K562 (cell line): ENCODE results near the gene SLC25A2. TPM values are rescaled to one million over a fixed set of nuclear protein-coding genes. Genes with fewer than 3 reads are reported as not detected.

Experiments used
- ATAC-seq: fragments of 200-7000 bp; cut with Tn5 transposase; 3 replicates; pipeline ENCODE4 v1.9.1; 2020; ENCODE audit warnings: moderate library complexity
- BruUV-seq: library from RNA; stranded (reverse); fragments of 400-500 nt; replicated peaks from 2 replicates; lab custom pipeline; 2021; lab: Mats Ljungman, UMichigan
- CTCF ChIA-PET: fragments of 300-600 bp; formaldehyde crosslinking; extraction: SDS; loops from one replicate; lab custom pipeline; 2021; ENCODE audit warnings: low intra/inter-chr PET ratio; lab: Yijun Ruan, JAX
- POLR2A ChIA-PET: fragments of 300-600, 350-650 bp; sonication (Branson Sonifier 250); formaldehyde crosslinking; extraction: SDS; loops from one replicate; lab custom pipeline; 2021; ENCODE audit warnings: antibody characterized with exemption, inconsistent platforms; lab: Yijun Ruan, JAX
- DNase-seq, 4 experiments: peaks; one replicate each; pipeline versions ENCODE4 v3.0.0 to v3.0.0-alpha.2; 2011 to 2018; ENCODE audit warnings: low spot score in 3 of 4, mixed read lengths in 3 of 4; ENCODE audit errors: extremely low read depth in 1 of 4
- FAIRE-seq: peaks from 2 replicates; lab custom pipeline; 2011; peaks lifted over from hg19 to GRCh38; lab: Jason Lieb, UNC
- H2AFZ ChIP-seq: 2 replicates; pipeline ENCODE4 v1.6.0; 2011; ENCODE audit warnings: low read depth, low read length, control low read depth, inconsistent platforms
- H3K27ac ChIP-seq: fragments of 200-600 bp; 3 replicates; pipeline ENCODE4 v1.8.0; 2011; ENCODE audit warnings: low read depth, mild to moderate bottlenecking, control low read depth, inconsistent platforms, low read length, moderate library complexity, mixed read lengths; ENCODE audit errors: extremely low read depth
- H3K27me3 ChIP-seq, 2 experiments: fragments of 300-600 bp in 1 of 2; 2 replicates in 1 of 2; 3 replicates in 1 of 2; pipeline versions ENCODE4 v1.6.0 to v1.8.0; 2011; ENCODE audit warnings: inconsistent platforms in 2 of 2, low read length in 2 of 2, mild to moderate bottlenecking in 1 of 2, mixed read lengths in 1 of 2, moderate library complexity in 1 of 2; ENCODE audit not compliant: control insufficient read depth in 2 of 2, insufficient read depth in 2 of 2
- H3K36me3 ChIP-seq: fragments of 300-600 bp; 3 replicates; pipeline ENCODE4 v1.8.0; 2011; ENCODE audit warnings: mild to moderate bottlenecking, low read length, inconsistent platforms; ENCODE audit not compliant: control insufficient read depth, insufficient read depth
- H3K4me1 ChIP-seq, 2 experiments: fragments of 200-600 bp in 1 of 2; replicated peaks in 1 of 2; 2 replicates in 1 of 2; 3 replicates in 1 of 2; pipeline versions ENCODE4 v1.5.1 to v1.8.0; 2011; ENCODE audit warnings: inconsistent platforms in 2 of 2, low read length in 2 of 2, mild to moderate bottlenecking in 1 of 2, mixed read lengths in 1 of 2, moderate library complexity in 1 of 2; ENCODE audit not compliant: control insufficient read depth in 2 of 2, insufficient read depth in 2 of 2
- H3K4me2 ChIP-seq: 2 replicates; pipeline ENCODE4 v1.6.1; 2011; ENCODE audit warnings: low read length, control low read depth, inconsistent platforms, mixed read lengths; ENCODE audit not compliant: insufficient read depth
- H3K4me3 ChIP-seq: fragments of 200-600 bp; sonication (generic), shearing (Covaris generic); 2 replicates; pipeline ENCODE4 v1.5.1; 2016; ENCODE audit warnings: control low read depth, inconsistent platforms
- H3K79me2 ChIP-seq: fragments of 200-600 bp; 3 replicates; pipeline ENCODE4 v1.8.0; 2011; ENCODE audit warnings: low read length, inconsistent platforms; ENCODE audit not compliant: control insufficient read depth, insufficient read depth
- H3K9ac ChIP-seq, 2 experiments: 2 replicates each; pipeline versions ENCODE4 v1.6.0 to v1.6.1; 2011; ENCODE audit warnings: low read depth in 2 of 2, low read length in 2 of 2, control low read depth in 1 of 2, inconsistent platforms in 1 of 2, mild to moderate bottlenecking in 1 of 2, mixed read lengths in 1 of 2; ENCODE audit not compliant: insufficient read depth in 1 of 2
- H3K9me1 ChIP-seq: one replicate; pipeline ENCODE4 v1.6.0; 2011; ENCODE audit warnings: inconsistent platforms, mild to moderate bottlenecking, low read length, moderate library complexity; ENCODE audit not compliant: control insufficient read depth, insufficient read depth
- H3K9me3 ChIP-seq: replicated peaks from 2 replicates; pipeline ENCODE4 v1.5.1; 2011; ENCODE audit warnings: low read depth, low read length, inconsistent platforms; ENCODE audit not compliant: control insufficient read depth, insufficient read depth
- H4K20me1 ChIP-seq: replicated peaks from 2 replicates; pipeline ENCODE4 v1.6.1; 2011; ENCODE audit warnings: low read length, inconsistent platforms, mixed read lengths; ENCODE audit not compliant: control insufficient read depth, insufficient read depth
- CCAR2 ChIP-seq: fragments of 200-400 bp; formaldehyde crosslinking; IDR thresholded peaks from 2 replicates; pipeline ENCODE4 v1.6.1; 2017; ENCODE audit warnings: mild to moderate bottlenecking, low read depth, low read length
- JUNB ChIP-seq: fragments of 450-650 bp; formaldehyde crosslinking; conservative IDR thresholded peaks from 2 replicates; pipeline ENCODE4 v1.4.0; 2020; ENCODE audit warnings: mild to moderate bottlenecking
- PHB2 ChIP-seq: fragments of 450-650 bp; IDR thresholded peaks from 2 replicates; pipeline ENCODE4 v1.6.1; 2017; ENCODE audit warnings: low read depth
- POLR2B ChIP-seq: fragments of 450-650 bp; IDR thresholded peaks from 2 replicates; pipeline ENCODE4 v1.6.1; 2018; ENCODE audit warnings: low read depth; ENCODE audit not compliant: partially characterized antibody
- RAD21 ChIP-seq, 2 experiments: fragments of 250-450 bp in 1 of 2; fragments of 450-650 bp in 1 of 2; sonication (Bioruptor Pico) in 1 of 2; formaldehyde crosslinking in 1 of 2; IDR thresholded peaks in 1 of 2; conservative IDR thresholded peaks in 1 of 2; 2 replicates each; pipeline versions ENCODE4 v1.4.0 to v1.8.0; 2020 to 2022; ENCODE audit warnings: mild to moderate bottlenecking in 2 of 2, moderate library complexity in 1 of 2
- RBM25 ChIP-seq: fragments of 200-400 bp; formaldehyde crosslinking; IDR thresholded peaks from 2 replicates; pipeline ENCODE4 v1.6.1; 2018; ENCODE audit warnings: low read length, low read depth, moderate library complexity; ENCODE audit not compliant: severe bottlenecking
- SMC3 ChIP-seq: conservative IDR thresholded peaks from 2 replicates; pipeline ENCODE4 v1.6.1; 2011; ENCODE audit warnings: low read depth, low read length, improper control_type of control experiment; ENCODE audit not compliant: insufficient read depth
- SPI1 ChIP-seq: IDR thresholded peaks from 2 replicates; pipeline ENCODE4 v1.6.1; 2011; ENCODE audit warnings: low read depth, low read length, control low read depth, borderline replicate concordance
- ZNF324 ChIP-seq: fragments of 250-450 bp; sonication (Bioruptor Pico); IDR thresholded peaks from 2 replicates; pipeline ENCODE4 v1.4.0; 2020; ENCODE audit warnings: mild to moderate bottlenecking
- ZNF384 ChIP-seq: IDR thresholded peaks from 2 replicates; pipeline ENCODE4 v1.6.1; 2012; ENCODE audit warnings: low read depth, low read length, improper control_type of control experiment
- ZNF830 ChIP-seq: fragments of 250-450 bp; sonication (Bioruptor Pico); IDR thresholded peaks from 2 replicates; pipeline ENCODE4 v1.5.0; 2021; ENCODE audit warnings: mild to moderate bottlenecking
- WGBS: fragments of 100-300 bp; shearing (Covaris generic); methylation state at CpG from one replicate; pipeline ENCODE4 v1.1.6; 2016; ENCODE audit warnings: low coverage, mixed read lengths; ENCODE audit not compliant: insufficient coverage; ENCODE audit errors: missing lambda C conversion rate; 5-methylcytosine and 5-hydroxymethylcytosine counted together
- in situ Hi-C: fragments of 300-500 bp; cut with MboI; formaldehyde crosslinking; loops from 4 replicates; pipeline ENCODE4 v1.15.0; 2018; ENCODE audit warnings: inconsistent platforms, mixed read lengths
- intact Hi-C: fragments of 100-400 bp; cut with micrococcal nuclease; formaldehyde crosslinking; loops from 2 replicates; pipeline ENCODE4 v1.14.2; 2022
- polyA plus RNA-seq, 8 experiments: library from polyadenylated mRNA; depleted of rRNA in 4 of 8; stranded (reverse) in 5 of 8; unstranded in 3 of 8; fragments of >200 nt; fragmentation: Nextera tagmentation in 2 of 8; fragmentation: Illumina TruSeq in 1 of 8; extraction: Ambion mirVana in 2 of 8; extraction: Trizol in 1 of 8; gene quantifications; 2 replicates each; pipeline versions ENCODE4 v1.2.1 to v1.2.3, GENCODE V29; 2011 to 2014; ENCODE audit warnings: inconsistent platforms in 1 of 8, missing spikeins in 1 of 8
- total RNA-seq, 7 experiments: library from RNA; depleted of rRNA in 6 of 7; stranded (reverse); fragments of >200 nt in 6 of 7; fragmentation: Illumina TruSeq in 2 of 7; extraction: Trizol in 2 of 7; gene quantifications; 2 replicates each; pipeline versions ENCODE4 v1.2.1 to v1.2.3, GENCODE V29; 2011 to 2021; ENCODE audit warnings: low replicate concordance in 1 of 7
- TF ChIP-seq, protein P1 (sequence below), 3 experiments: IDR thresholded peaks in 2 of 3; conservative IDR thresholded peaks in 1 of 3; 2 replicates each; pipeline ENCODE4 v1.5.1; 2011 to 2012; ENCODE audit warnings: low read length in 3 of 3, mild to moderate bottlenecking in 3 of 3, control low read depth in 2 of 3, improper control_type of control experiment in 1 of 3, inconsistent platforms in 1 of 3, low read depth in 1 of 3, mixed read lengths in 1 of 3, moderate library complexity in 1 of 3; ENCODE audit not compliant: insufficient read depth in 2 of 3
- TF ChIP-seq, protein P2 (sequence below), 3 experiments: fragments of 200-800 bp in 1 of 3; fragments of 250-450 bp in 1 of 3; fragments of 450-650 bp in 1 of 3; sonication (Bioruptor Pico) in 1 of 3; sonication (Bioruptor generic) in 1 of 3; formaldehyde crosslinking in 1 of 3; IDR thresholded peaks; 2 replicates each; pipeline versions ENCODE4 v1.6.1 to v1.8.0; 2016 to 2022; ENCODE audit warnings: mild to moderate bottlenecking in 2 of 3, missing genetic modification characterization in 2 of 3, missing compliant biosample characterization in 1 of 3, moderate library complexity in 1 of 3
- TF ChIP-seq, protein P3 (sequence below): fragments of 450-650 bp; formaldehyde crosslinking; IDR thresholded peaks from 2 replicates; pipeline ENCODE4 v1.4.0; 2020; ENCODE audit warnings: mild to moderate bottlenecking

SLC25A2 gene
- total and polyA plus RNA-seq, 9 of the 15 experiments (the other 6 are each of a cell fraction or from before 2014, with no cell fraction given) = 0.09 to 0.11 (median 0.11) TPM; not detected in 6

DNA sequence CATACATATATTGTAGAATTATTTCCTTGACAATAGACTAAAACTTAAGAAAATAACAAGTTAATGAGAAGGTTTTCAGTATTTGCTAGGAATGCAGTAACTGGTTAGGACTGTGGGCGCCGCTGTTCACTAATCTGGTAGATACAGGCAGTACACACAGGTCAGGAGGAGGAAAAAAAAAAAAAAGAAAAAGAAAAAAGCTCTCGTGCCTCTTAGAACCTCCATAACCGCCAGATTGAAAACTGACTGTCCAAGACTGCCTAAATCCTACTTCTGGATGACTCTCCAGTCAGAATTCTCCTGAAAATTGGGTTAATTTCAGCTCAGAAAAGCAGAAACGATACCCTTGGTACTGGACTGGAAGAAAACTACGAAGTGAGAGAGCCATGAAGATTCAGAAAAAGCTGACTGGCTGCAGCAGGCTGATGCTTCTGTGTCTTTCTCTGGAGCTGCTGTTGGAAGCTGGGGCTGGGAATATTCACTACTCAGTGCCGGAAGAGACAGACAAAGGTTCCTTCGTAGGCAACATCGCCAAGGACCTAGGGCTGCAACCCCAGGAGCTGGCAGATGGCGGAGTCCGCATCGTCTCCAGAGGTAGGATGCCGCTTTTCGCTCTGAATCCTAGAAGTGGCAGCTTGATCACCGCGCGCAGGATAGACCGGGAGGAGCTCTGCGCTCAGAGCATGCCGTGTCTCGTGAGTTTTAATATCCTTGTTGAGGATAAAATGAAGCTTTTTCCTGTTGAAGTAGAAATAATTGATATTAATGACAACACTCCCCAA lies 26.6 kb upstream of the SLC25A2 start, which contains the start of gene PCDHGA1:
Gene PCDHGA1 (plus strand): TSS at position 216 of the 782 bp plus-strand sequence.
- ChIA-PET CTCF (interaction anchor here (0.6 to 1.4 kb wide), 3 partner anchors 53 to 288 kb away, joined by 3 to 5 read pairs (median 3); partner anchors contain the start of gene DIAPH1), POLR2A (interaction anchor here (0.6 to 2.1 kb wide), 3 partner anchors 9 to 12 kb away, joined by 3 to 14 read pairs (median 4); partner anchors contain the start of gene TAF7)
- DNase-seq (peak; percentile 24 to 45 (median 28)), FAIRE-seq (peak; percentile 11), ATAC-seq (peak; percentile 55)
- Histone ChIP-seq H3K79me2 (no peaks in the 10 kb centered on the region), H2AFZ (peak within 1 kb of the TSS; percentile 11; the same call in 1 of the 2 replicates), H3K9ac (no peak within 1 kb of the TSS), H3K9me3 (no peaks in the 10 kb centered on the region), H3K4me2 (no peak within 1 kb of the TSS), H3K27me3 (peaks cover 0 to 6% of the 10 kb centered on the region in 2 experiments; a peak in 3 of 5 replicates), H4K20me1 (no peaks in the 10 kb centered on the region), H3K36me3 (no peaks in the 10 kb centered on the region), H3K4me1 (no peaks in the 10 kb centered on the region; a peak in 1 of 5 replicates), H3K4me3 (0 out of 2 replicates have a peak within 1 kb of the TSS, but pooled peaks have one; percentile 5), H3K27ac (no peak within 1 kb of the TSS), H3K9me1 (no peaks in the 10 kb centered on the region)
- intact Hi-C loops = no loop called here
- 35% methylated on average over 21 of the region's 21 CpGs for WGBS
- in situ Hi-C loops = no loop called here
- no TSS peak for BruUV-seq
- peak; percentile 89 for TF ChIP-seq ZNF384
- TF ChIP-seq SMC3 = 0 out of 2 replicates have a peak, but pooled peaks have one; percentile 9
- no peak for TF ChIP-seq JUNB (CRISPR knock-in tag)
- no peak for TF ChIP-seq RBM25
- no peak for TF ChIP-seq POLR2B
- TF ChIP-seq ZNF830 = no peak
- TF ChIP-seq PHB2 = no peak
- TF ChIP-seq, protein P1, sequence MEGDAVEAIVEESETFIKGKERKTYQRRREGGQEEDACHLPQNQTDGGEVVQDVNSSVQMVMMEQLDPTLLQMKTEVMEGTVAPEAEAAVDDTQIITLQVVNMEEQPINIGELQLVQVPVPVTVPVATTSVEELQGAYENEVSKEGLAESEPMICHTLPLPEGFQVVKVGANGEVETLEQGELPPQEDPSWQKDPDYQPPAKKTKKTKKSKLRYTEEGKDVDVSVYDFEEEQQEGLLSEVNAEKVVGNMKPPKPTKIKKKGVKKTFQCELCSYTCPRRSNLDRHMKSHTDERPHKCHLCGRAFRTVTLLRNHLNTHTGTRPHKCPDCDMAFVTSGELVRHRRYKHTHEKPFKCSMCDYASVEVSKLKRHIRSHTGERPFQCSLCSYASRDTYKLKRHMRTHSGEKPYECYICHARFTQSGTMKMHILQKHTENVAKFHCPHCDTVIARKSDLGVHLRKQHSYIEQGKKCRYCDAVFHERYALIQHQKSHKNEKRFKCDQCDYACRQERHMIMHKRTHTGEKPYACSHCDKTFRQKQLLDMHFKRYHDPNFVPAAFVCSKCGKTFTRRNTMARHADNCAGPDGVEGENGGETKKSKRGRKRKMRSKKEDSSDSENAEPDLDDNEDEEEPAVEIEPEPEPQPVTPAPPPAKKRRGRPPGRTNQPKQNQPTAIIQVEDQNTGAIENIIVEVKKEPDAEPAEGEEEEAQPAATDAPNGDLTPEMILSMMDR (IDR thresholded peaks at IDR 0.05 in 2 of 3, conservative IDR thresholded peaks at IDR 0.05 in 1 of 3; ENCODE audit: insufficient read depth in 2 of 3, low read depth in 1 of 3, low read length in 3 of 3) = peak; percentile 49 to 65 (median 55); a peak in 5 of 6 replicates
- TF ChIP-seq CCAR2 = no peak
- TF ChIP-seq, protein P2, sequence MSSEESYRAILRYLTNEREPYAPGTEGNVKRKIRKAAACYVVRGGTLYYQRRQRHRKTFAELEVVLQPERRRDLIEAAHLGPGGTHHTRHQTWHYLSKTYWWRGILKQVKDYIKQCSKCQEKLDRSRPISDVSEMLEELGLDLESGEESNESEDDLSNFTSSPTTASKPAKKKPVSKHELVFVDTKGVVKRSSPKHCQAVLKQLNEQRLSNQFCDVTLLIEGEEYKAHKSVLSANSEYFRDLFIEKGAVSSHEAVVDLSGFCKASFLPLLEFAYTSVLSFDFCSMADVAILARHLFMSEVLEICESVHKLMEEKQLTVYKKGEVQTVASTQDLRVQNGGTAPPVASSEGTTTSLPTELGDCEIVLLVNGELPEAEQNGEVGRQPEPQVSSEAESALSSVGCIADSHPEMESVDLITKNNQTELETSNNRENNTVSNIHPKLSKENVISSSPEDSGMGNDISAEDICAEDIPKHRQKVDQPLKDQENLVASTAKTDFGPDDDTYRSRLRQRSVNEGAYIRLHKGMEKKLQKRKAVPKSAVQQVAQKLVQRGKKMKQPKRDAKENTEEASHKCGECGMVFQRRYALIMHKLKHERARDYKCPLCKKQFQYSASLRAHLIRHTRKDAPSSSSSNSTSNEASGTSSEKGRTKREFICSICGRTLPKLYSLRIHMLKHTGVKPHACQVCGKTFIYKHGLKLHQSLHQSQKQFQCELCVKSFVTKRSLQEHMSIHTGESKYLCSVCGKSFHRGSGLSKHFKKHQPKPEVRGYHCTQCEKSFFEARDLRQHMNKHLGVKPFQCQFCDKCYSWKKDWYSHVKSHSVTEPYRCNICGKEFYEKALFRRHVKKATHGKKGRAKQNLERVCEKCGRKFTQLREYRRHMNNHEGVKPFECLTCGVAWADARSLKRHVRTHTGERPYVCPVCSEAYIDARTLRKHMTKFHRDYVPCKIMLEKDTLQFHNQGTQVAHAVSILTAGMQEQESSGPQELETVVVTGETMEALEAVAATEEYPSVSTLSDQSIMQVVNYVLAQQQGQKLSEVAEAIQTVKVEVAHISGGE (CRISPR knock-in tag; IDR thresholded peaks at IDR 0.05) = no peak
- TF ChIP-seq, protein P3, sequence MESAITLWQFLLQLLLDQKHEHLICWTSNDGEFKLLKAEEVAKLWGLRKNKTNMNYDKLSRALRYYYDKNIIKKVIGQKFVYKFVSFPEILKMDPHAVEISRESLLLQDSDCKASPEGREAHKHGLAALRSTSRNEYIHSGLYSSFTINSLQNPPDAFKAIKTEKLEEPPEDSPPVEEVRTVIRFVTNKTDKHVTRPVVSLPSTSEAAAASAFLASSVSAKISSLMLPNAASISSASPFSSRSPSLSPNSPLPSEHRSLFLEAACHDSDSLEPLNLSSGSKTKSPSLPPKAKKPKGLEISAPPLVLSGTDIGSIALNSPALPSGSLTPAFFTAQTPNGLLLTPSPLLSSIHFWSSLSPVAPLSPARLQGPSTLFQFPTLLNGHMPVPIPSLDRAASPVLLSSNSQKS = no peak
- no peak for TF ChIP-seq ZNF324 (CRISPR knock-in tag)
- no peak for TF ChIP-seq SPI1
- TF ChIP-seq RAD21 (CRISPR knock-in tag; conservative IDR thresholded peaks at IDR 0.05 in 1 of 2, IDR thresholded peaks at IDR 0.05 in 1 of 2) = peak in 1 of 2 experiments; percentile 24; a peak in 1 of 4 replicates
